H9 (cell line): ENCODE results near the gene PAQR4. TPM values are rescaled to one million over a fixed set of nuclear protein-coding genes. Genes with fewer than 3 reads are reported as not detected.

ENCODE experiments used
- DNase-seq: peaks from one replicate; pipeline ENCODE4 v3.0.0-alpha.2; 2017
- H2AFZ ChIP-seq: one replicate; pipeline ENCODE4 v1.6.1; 2013; ENCODE audit warnings: mild to moderate bottlenecking, low read length, control low read depth, moderate library complexity
- H2AK5ac ChIP-seq: 2 replicates; pipeline ENCODE4 v1.6.1; 2013; ENCODE audit warnings: low read length, control low read depth, mixed read lengths; ENCODE audit not compliant: insufficient read length
- H2BK120ac ChIP-seq: one replicate; pipeline ENCODE4 v1.6.1; 2013; ENCODE audit warnings: low read depth, mild to moderate bottlenecking, low read length, control low read depth, inconsistent platforms; ENCODE audit not compliant: poor library complexity, severe bottlenecking
- H2BK12ac ChIP-seq: 2 replicates; pipeline ENCODE4 v1.6.1; 2013; ENCODE audit warnings: low read length, control low read depth, mixed read lengths, low read depth; ENCODE audit not compliant: insufficient read length
- H2BK15ac ChIP-seq: 2 replicates; pipeline ENCODE4 v1.6.1; 2013; ENCODE audit warnings: low read depth, low read length, control low read depth
- H2BK20ac ChIP-seq: one replicate; pipeline ENCODE4 v1.6.1; 2013; ENCODE audit warnings: low read depth, mild to moderate bottlenecking, low read length, control low read depth, inconsistent platforms; ENCODE audit not compliant: poor library complexity, severe bottlenecking
- H2BK5ac ChIP-seq: 2 replicates; pipeline ENCODE4 v1.6.1; 2013; ENCODE audit warnings: low read length, control low read depth, mixed read lengths; ENCODE audit not compliant: insufficient read length
- H3K14ac ChIP-seq: 2 replicates; pipeline ENCODE4 v1.6.1; 2013; ENCODE audit warnings: low read length, control low read depth; ENCODE audit not compliant: insufficient read depth
- H3K18ac ChIP-seq: 2 replicates; pipeline ENCODE4 v1.6.1; 2013; ENCODE audit warnings: low read depth, mild to moderate bottlenecking, mixed read lengths, low read length, control low read depth; ENCODE audit not compliant: insufficient read length
- H3K23ac ChIP-seq: 2 replicates; pipeline ENCODE4 v1.6.1; 2013; ENCODE audit warnings: low read length, control low read depth, mixed read lengths, low read depth; ENCODE audit not compliant: insufficient read length
- H3K23me2 ChIP-seq: 2 replicates; pipeline ENCODE4 v1.6.1; 2013; ENCODE audit warnings: low read depth, mild to moderate bottlenecking, mixed read lengths, low read length, control low read depth; ENCODE audit not compliant: insufficient read length, poor library complexity, severe bottlenecking
- H3K27ac ChIP-seq: 2 replicates; pipeline ENCODE4 v1.5.1; 2013; ENCODE audit warnings: low read length, control low read depth, mixed read lengths, low read depth; ENCODE audit not compliant: insufficient read length
- H3K27me3 ChIP-seq: 2 replicates; pipeline ENCODE4 v1.6.1; 2013; ENCODE audit warnings: low read length, control low read depth, inconsistent platforms; ENCODE audit not compliant: insufficient read depth
- H3K4ac ChIP-seq: 2 replicates; pipeline ENCODE4 v1.6.1; 2013; ENCODE audit warnings: low read depth, mild to moderate bottlenecking, control low read depth, inconsistent platforms, low read length, moderate library complexity
- H3K4me1 ChIP-seq: 2 replicates; pipeline ENCODE4 v1.6.1; 2013; ENCODE audit warnings: low read length, control low read depth, inconsistent platforms; ENCODE audit not compliant: insufficient read depth
- H3K4me2 ChIP-seq: 2 replicates; pipeline ENCODE4 v1.6.1; 2013; ENCODE audit warnings: low read length, control low read depth, mixed read lengths; ENCODE audit not compliant: insufficient read length, insufficient read depth
- H3K56ac ChIP-seq: 2 replicates; pipeline ENCODE4 v1.6.1; 2013; ENCODE audit warnings: low read depth, mild to moderate bottlenecking, mixed read lengths, low read length, control low read depth; ENCODE audit not compliant: insufficient read length
- H3K79me1 ChIP-seq: 2 replicates; pipeline ENCODE4 v1.6.1; 2013; ENCODE audit warnings: low read depth, mild to moderate bottlenecking, moderate library complexity, low read length, control low read depth, inconsistent platforms; ENCODE audit not compliant: insufficient read depth, poor library complexity, severe bottlenecking
- H3K79me2 ChIP-seq: 2 replicates; pipeline ENCODE4 v1.6.1; 2013; ENCODE audit warnings: low read length, control low read depth, inconsistent platforms; ENCODE audit not compliant: insufficient read depth
- H3K9ac ChIP-seq: 2 replicates; pipeline ENCODE4 v1.6.1; 2013; ENCODE audit warnings: low read length, control low read depth, mixed read lengths; ENCODE audit not compliant: insufficient read length; ENCODE audit errors: extremely low read depth
- H3K9me3 ChIP-seq: one replicate; pipeline ENCODE4 v1.6.1; 2013; ENCODE audit warnings: low read depth, low read length, inconsistent platforms; ENCODE audit not compliant: control insufficient read depth
- H3T11ph ChIP-seq: one replicate; pipeline ENCODE4 v1.6.1; 2013; ENCODE audit warnings: mild to moderate bottlenecking, low read length, control low read depth, inconsistent platforms
- H4K20me1 ChIP-seq: one replicate; pipeline ENCODE4 v1.6.1; 2013; ENCODE audit not compliant: control insufficient read depth, insufficient read length, insufficient read depth
- H4K5ac ChIP-seq: 2 replicates; pipeline ENCODE4 v1.6.1; 2013; ENCODE audit warnings: low read depth, mild to moderate bottlenecking, mixed read lengths, low read length, control low read depth; ENCODE audit not compliant: insufficient read length
- H4K8ac ChIP-seq: replicated peaks from 2 replicates; pipeline ENCODE4 v1.6.1; 2013; ENCODE audit warnings: low read length, control low read depth, mixed read lengths, low read depth; ENCODE audit not compliant: insufficient read length
- H4K91ac ChIP-seq: 2 replicates; pipeline ENCODE4 v1.6.1; 2013; ENCODE audit warnings: low read depth, mild to moderate bottlenecking, moderate library complexity, mixed read lengths, low read length, control low read depth; ENCODE audit not compliant: insufficient read length
- H3K27ac Mint-ChIP-seq, 3 experiments: 2 replicates in 2 of 3; 3 replicates in 1 of 3; pipeline ENCODE4 v1.8.0; 2020 to 2021; ENCODE audit warnings: mixed read lengths in 3 of 3, mild to moderate bottlenecking in 1 of 3, moderate library complexity in 1 of 3
- H3K27me3 Mint-ChIP-seq: 2 replicates; pipeline ENCODE4 v1.8.0; 2021; ENCODE audit warnings: low read depth, mild to moderate bottlenecking, moderate library complexity, mixed read lengths
- H3K36me3 Mint-ChIP-seq, 3 experiments: 2 replicates in 2 of 3; 3 replicates in 1 of 3; pipeline ENCODE4 v1.8.0; 2020 to 2021; ENCODE audit warnings: low read depth in 3 of 3, mixed read lengths in 3 of 3; ENCODE audit not compliant: insufficient read depth in 1 of 3
- H3K4me1 Mint-ChIP-seq, 2 experiments: 2 replicates each; pipeline ENCODE4 v1.8.0; 2020; ENCODE audit warnings: mixed read lengths in 2 of 2
- H3K4me3 Mint-ChIP-seq, 2 experiments: 2 replicates in 1 of 2; 3 replicates in 1 of 2; pipeline ENCODE4 v1.8.0; 2020 to 2021; ENCODE audit warnings: mild to moderate bottlenecking in 2 of 2, mixed read lengths in 2 of 2, moderate library complexity in 1 of 2
- H3K9me3 Mint-ChIP-seq, 2 experiments: 2 replicates in 1 of 2; 3 replicates in 1 of 2; pipeline ENCODE4 v1.8.0; 2020; ENCODE audit warnings: mild to moderate bottlenecking in 2 of 2, mixed read lengths in 2 of 2, moderate library complexity in 1 of 2
- CTCF ChIP-seq: fragments of 200-600 bp; sonication (generic); conservative IDR thresholded peaks from 3 replicates; pipeline ENCODE4 v1.8.0; 2021; ENCODE audit warnings: antibody characterized with exemption, mild to moderate bottlenecking
- WGBS: extraction: QIAGEN DNeasy Blood & Tissue Kit; methylation state at CpG from one replicate; pipeline ENCODE4 v1.1.7; 2013; ENCODE audit warnings: missing lambda C conversion rate, low lambda C conversion rate, mixed read lengths; ENCODE audit not compliant: insufficient read length; ENCODE audit errors: extremely low coverage; 5-methylcytosine and 5-hydroxymethylcytosine counted together
- total RNA-seq: library from RNA; stranded (reverse); gene quantifications from 2 replicates; pipeline ENCODE4 v1.2.1, GENCODE V29; 2021

Gene PAQR4
- total RNA-seq, 1 experiment from 2014 or later = 32.1 TPM

GRCh38 chr16:2985462-2985861, 16.3 kb downstream of the PAQR4 start:
- Histone ChIP-seq H3K79me1 (no peaks in the 10 kb centered on the region), H3K27ac (no peak overlapping the region), H2AK5ac (no peak overlapping the region), H4K91ac (no peak overlapping the region), H4K20me1 (no peaks in the 10 kb centered on the region), H3K4me1 (no peaks in the 10 kb centered on the region; the same call in 1 of the 2 replicates), H3K14ac (no peak overlapping the region), H3K9me3 (no peaks in the 10 kb centered on the region), H3K18ac (no peak overlapping the region), H3K23me2 (peaks cover 4% of the 10 kb centered on the region), H3K4me2 (no peak overlapping the region), H2BK5ac (no peak overlapping the region), H2BK15ac (no peak overlapping the region), H3K4ac (no peak overlapping the region), H3K79me2 (no peaks in the 10 kb centered on the region), H3K27me3 (no peaks in the 10 kb centered on the region), H2BK20ac (no peak overlapping the region), H3T11ph (no peak overlapping the region), H3K56ac (no peak overlapping the region), H4K5ac (no peak overlapping the region), H2BK120ac (no peak overlapping the region), H4K8ac (no peak overlapping the region), H3K9ac (no peak overlapping the region), H3K23ac (no peak overlapping the region), H2AFZ (no peak overlapping the region), H2BK12ac (no peak overlapping the region)
- no peak for TF ChIP-seq CTCF
- WGBS = no CpG with 5 or more reads among the region's 9 CpGs
- Mint-ChIP-seq H3K36me3 (no peaks in the 10 kb centered on the region), H3K27ac (no peak overlapping the region), H3K4me1 (peaks cover 28 to 52% of the 10 kb centered on the region in 2 experiments), H3K9me3 (no peaks in the 10 kb centered on the region), H3K27me3 (peaks cover 10% of the 10 kb centered on the region), H3K4me3 (no peak overlapping the region)
- no peak for DNase-seq
